Neural cell (in vitro differentiated cells): Measurements from ENCODE around the gene BMPR1A. TPM values are rescaled to one million over a fixed set of nuclear protein-coding genes. Genes with fewer than 3 reads are reported as not detected.

Experiments used
- H2AFZ ChIP-seq: fragments of 200-600, 300-800 bp; sonication (generic), shearing (Covaris generic); 2 replicates; pipeline ENCODE4 v1.6.0; 2014; ENCODE audit warnings: low read depth, mild to moderate bottlenecking, antibody characterized with exemption, low read length, moderate library complexity
- H3F3A ChIP-seq: fragments of 200-600 bp; shearing (Covaris generic); 2 replicates; pipeline ENCODE4 v1.6.1; 2016; ENCODE audit warnings: mild to moderate bottlenecking, moderate library complexity, mixed read lengths, antibody characterized with exemption, low read length; ENCODE audit not compliant: insufficient read depth, poor library complexity, severe bottlenecking
- H3K27ac ChIP-seq: fragments of 200-600, 300-800 bp; sonication (generic), shearing (Covaris generic); 2 replicates; pipeline ENCODE4 v1.5.1; 2014; ENCODE audit warnings: mild to moderate bottlenecking, low read length, moderate library complexity
- H3K27me3 ChIP-seq: fragments of 300-800, 200-600 bp; sonication (generic), shearing (Covaris generic); 2 replicates; pipeline ENCODE4 v1.6.0; 2014; ENCODE audit warnings: mild to moderate bottlenecking, low read depth, low read length, moderate library complexity; ENCODE audit not compliant: insufficient read depth
- H3K36me3 ChIP-seq: fragments of 300-800, 200-600 bp; sonication (generic), shearing (Covaris generic); 2 replicates; pipeline ENCODE4 v1.5.1; 2014; ENCODE audit warnings: mild to moderate bottlenecking, antibody characterized with exemption, low read length, moderate library complexity; ENCODE audit not compliant: insufficient read depth
- H3K4me2 ChIP-seq: fragments of 300-800, 200-600 bp; sonication (generic), shearing (Covaris generic); 2 replicates; pipeline ENCODE4 v1.6.0; 2014; ENCODE audit warnings: mild to moderate bottlenecking, low read length
- H3K4me3 ChIP-seq: fragments of 300-800, 200-600 bp; sonication (generic), shearing (Covaris generic); 2 replicates; pipeline ENCODE4 v1.5.1; 2014; ENCODE audit warnings: mild to moderate bottlenecking, low read length, moderate library complexity
- H3K79me2 ChIP-seq: fragments of 200-600 bp; shearing (Covaris generic); replicated peaks from 2 replicates; pipeline ENCODE4 v1.6.0; 2014; ENCODE audit warnings: mild to moderate bottlenecking, low read length, moderate library complexity; ENCODE audit not compliant: insufficient read depth
- H3K9ac ChIP-seq: fragments of 300-800, 200-600 bp; sonication (generic), shearing (Covaris generic); 2 replicates; pipeline ENCODE4 v1.6.1; 2016; ENCODE audit warnings: mild to moderate bottlenecking, low read length, mixed read lengths
- H3K9me2 ChIP-seq: fragments of 200-600 bp; shearing (Covaris generic); 2 replicates; pipeline ENCODE4 v1.6.1; 2016; ENCODE audit warnings: mild to moderate bottlenecking, low read length, mixed read lengths; ENCODE audit not compliant: insufficient read depth
- H3K9me3 ChIP-seq: fragments of 200-600, 300-800 bp; sonication (generic), shearing (Covaris generic); 2 replicates; pipeline ENCODE4 v1.6.1; 2016; ENCODE audit warnings: mild to moderate bottlenecking, mixed run types, low read length, moderate library complexity, mixed read lengths
- H4K20me1 ChIP-seq: fragments of 200-600 bp; shearing (Covaris generic); 2 replicates; pipeline ENCODE4 v1.6.1; 2016; ENCODE audit warnings: mild to moderate bottlenecking, mixed run types; ENCODE audit not compliant: insufficient read depth
- EP300 ChIP-seq: fragments of 450-650 bp; conservative IDR thresholded peaks from 2 replicates; pipeline ENCODE4 v1.6.1; 2014; ENCODE audit warnings: antibody characterized with exemption, mild to moderate bottlenecking, moderate library complexity; ENCODE audit not compliant: poor library complexity, severe bottlenecking
- EZH2 ChIP-seq: fragments of 200-600, 300-800 bp; shearing (Covaris generic), sonication (generic); IDR thresholded peaks from 2 replicates; pipeline ENCODE4 v1.6.1; 2014; ENCODE audit warnings: antibody characterized with exemption, low read length, borderline replicate concordance, mild to moderate bottlenecking; ENCODE audit not compliant: insufficient read depth, poor library complexity, severe bottlenecking
- MXI1 ChIP-seq: fragments of 450-650 bp; conservative IDR thresholded peaks from 2 replicates; pipeline ENCODE4 v1.6.1; 2014; ENCODE audit warnings: antibody characterized with exemption, mild to moderate bottlenecking; ENCODE audit not compliant: poor library complexity, severe bottlenecking
- POLR2AphosphoS5 ChIP-seq: IDR thresholded peaks from 2 replicates; pipeline ENCODE4 v1.6.1; 2012
- RAD21 ChIP-seq: fragments of 450-650 bp; conservative IDR thresholded peaks from 2 replicates; pipeline ENCODE4 v1.6.1; 2014; ENCODE audit warnings: antibody characterized with exemption, mild to moderate bottlenecking, moderate library complexity
- SMC3 ChIP-seq: fragments of 450-650 bp; conservative IDR thresholded peaks from 2 replicates; pipeline ENCODE4 v1.6.1; 2014; ENCODE audit warnings: antibody characterized with exemption, mild to moderate bottlenecking, moderate library complexity; ENCODE audit not compliant: poor library complexity
- TAF1 ChIP-seq: IDR thresholded peaks from 2 replicates; pipeline ENCODE4 v1.6.1; 2012; ENCODE audit warnings: low read depth
- polyA plus RNA-seq: library from polyadenylated mRNA; depleted of rRNA; stranded (reverse); fragments of >200 nt; gene quantifications from 2 replicates; pipeline ENCODE4 v1.2.3, GENCODE V29; 2014
- TF ChIP-seq, protein P1 (sequence below): IDR thresholded peaks from 2 replicates; pipeline ENCODE4 v1.6.1; 2012; ENCODE audit warnings: borderline replicate concordance
- TF ChIP-seq, protein P2 (sequence below): fragments of 450-650 bp; IDR thresholded peaks from 2 replicates; pipeline ENCODE4 v1.5.1; 2014; ENCODE audit warnings: antibody characterized with exemption, mild to moderate bottlenecking, moderate library complexity; ENCODE audit not compliant: poor library complexity, severe bottlenecking

BMPR1A gene
- polyA plus RNA-seq, 1 donor from 2014 or later = 29.9 TPM

GRCh38 chr10:86801995-86802394 is 45.6 kb downstream of the BMPR1A start:
- no peaks in the 10 kb centered on the region for H3K36me3 ChIP-seq
- H3K9me2 ChIP-seq = no peaks in the 10 kb centered on the region
- no peak overlapping the region for H2AFZ ChIP-seq
- no peak overlapping the region for H3K4me3 ChIP-seq
- no peaks in the 10 kb centered on the region for H3K27me3 ChIP-seq
- no peaks in the 10 kb centered on the region for H3K9me3 ChIP-seq
- H3K27ac ChIP-seq = no peak overlapping the region
- TF ChIP-seq TAF1 = no peak
- TF ChIP-seq MXI1 = no peak
- TF ChIP-seq, protein P1, sequence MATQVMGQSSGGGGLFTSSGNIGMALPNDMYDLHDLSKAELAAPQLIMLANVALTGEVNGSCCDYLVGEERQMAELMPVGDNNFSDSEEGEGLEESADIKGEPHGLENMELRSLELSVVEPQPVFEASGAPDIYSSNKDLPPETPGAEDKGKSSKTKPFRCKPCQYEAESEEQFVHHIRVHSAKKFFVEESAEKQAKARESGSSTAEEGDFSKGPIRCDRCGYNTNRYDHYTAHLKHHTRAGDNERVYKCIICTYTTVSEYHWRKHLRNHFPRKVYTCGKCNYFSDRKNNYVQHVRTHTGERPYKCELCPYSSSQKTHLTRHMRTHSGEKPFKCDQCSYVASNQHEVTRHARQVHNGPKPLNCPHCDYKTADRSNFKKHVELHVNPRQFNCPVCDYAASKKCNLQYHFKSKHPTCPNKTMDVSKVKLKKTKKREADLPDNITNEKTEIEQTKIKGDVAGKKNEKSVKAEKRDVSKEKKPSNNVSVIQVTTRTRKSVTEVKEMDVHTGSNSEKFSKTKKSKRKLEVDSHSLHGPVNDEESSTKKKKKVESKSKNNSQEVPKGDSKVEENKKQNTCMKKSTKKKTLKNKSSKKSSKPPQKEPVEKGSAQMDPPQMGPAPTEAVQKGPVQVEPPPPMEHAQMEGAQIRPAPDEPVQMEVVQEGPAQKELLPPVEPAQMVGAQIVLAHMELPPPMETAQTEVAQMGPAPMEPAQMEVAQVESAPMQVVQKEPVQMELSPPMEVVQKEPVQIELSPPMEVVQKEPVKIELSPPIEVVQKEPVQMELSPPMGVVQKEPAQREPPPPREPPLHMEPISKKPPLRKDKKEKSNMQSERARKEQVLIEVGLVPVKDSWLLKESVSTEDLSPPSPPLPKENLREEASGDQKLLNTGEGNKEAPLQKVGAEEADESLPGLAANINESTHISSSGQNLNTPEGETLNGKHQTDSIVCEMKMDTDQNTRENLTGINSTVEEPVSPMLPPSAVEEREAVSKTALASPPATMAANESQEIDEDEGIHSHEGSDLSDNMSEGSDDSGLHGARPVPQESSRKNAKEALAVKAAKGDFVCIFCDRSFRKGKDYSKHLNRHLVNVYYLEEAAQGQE = no peak
- no peak for TF ChIP-seq EZH2
- TF ChIP-seq, protein P2, sequence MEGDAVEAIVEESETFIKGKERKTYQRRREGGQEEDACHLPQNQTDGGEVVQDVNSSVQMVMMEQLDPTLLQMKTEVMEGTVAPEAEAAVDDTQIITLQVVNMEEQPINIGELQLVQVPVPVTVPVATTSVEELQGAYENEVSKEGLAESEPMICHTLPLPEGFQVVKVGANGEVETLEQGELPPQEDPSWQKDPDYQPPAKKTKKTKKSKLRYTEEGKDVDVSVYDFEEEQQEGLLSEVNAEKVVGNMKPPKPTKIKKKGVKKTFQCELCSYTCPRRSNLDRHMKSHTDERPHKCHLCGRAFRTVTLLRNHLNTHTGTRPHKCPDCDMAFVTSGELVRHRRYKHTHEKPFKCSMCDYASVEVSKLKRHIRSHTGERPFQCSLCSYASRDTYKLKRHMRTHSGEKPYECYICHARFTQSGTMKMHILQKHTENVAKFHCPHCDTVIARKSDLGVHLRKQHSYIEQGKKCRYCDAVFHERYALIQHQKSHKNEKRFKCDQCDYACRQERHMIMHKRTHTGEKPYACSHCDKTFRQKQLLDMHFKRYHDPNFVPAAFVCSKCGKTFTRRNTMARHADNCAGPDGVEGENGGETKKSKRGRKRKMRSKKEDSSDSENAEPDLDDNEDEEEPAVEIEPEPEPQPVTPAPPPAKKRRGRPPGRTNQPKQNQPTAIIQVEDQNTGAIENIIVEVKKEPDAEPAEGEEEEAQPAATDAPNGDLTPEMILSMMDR = no peak
- no peak overlapping the region for H3K9ac ChIP-seq
- no peaks in the 10 kb centered on the region for H4K20me1 ChIP-seq
- H3K79me2 ChIP-seq = peaks cover 41% of the 10 kb centered on the region
- no peak overlapping the region for H3K4me2 ChIP-seq
- H3F3A ChIP-seq = no peaks in the 10 kb centered on the region

- no peak overlapping the region for H3K4me3 ChIP-seq
- H3K27me3 ChIP-seq = no peaks in the 10 kb centered on the region
- H3F3A ChIP-seq = no peaks in the 10 kb centered on the region
- no peaks in the 10 kb centered on the region for H4K20me1 ChIP-seq
- no peaks in the 10 kb centered on the region for H3K36me3 ChIP-seq
- H3K9ac ChIP-seq = no peak overlapping the region
- H3K4me2 ChIP-seq = no peak overlapping the region
- TF ChIP-seq SMC3 = no peak
- TF ChIP-seq, protein P2 = no peak
- TF ChIP-seq, protein P1 = no peak
- TF ChIP-seq MXI1 = no peak
- no peak for TF ChIP-seq POLR2AphosphoS5
- no peak for TF ChIP-seq RAD21
- no peak for TF ChIP-seq TAF1
- TF ChIP-seq EP300 = no peak
- no peak for TF ChIP-seq EZH2
- no peak overlapping the region for H2AFZ ChIP-seq
- no peaks in the 10 kb centered on the region for H3K9me3 ChIP-seq
- H3K27ac ChIP-seq = no peak overlapping the region
- H3K79me2 ChIP-seq = peaks cover 45% of the 10 kb centered on the region
- H3K9me2 ChIP-seq = no peaks in the 10 kb centered on the region
Measured at GRCh38 chr10:86802473-86803108, 46.2 kb downstream of the BMPR1A start.
